ENCODE results near the gene BTNL2.
"Not testable (repeated sequence)": the region's sequence is repeated elsewhere in the genome, so short reads cannot be mapped to it uniquely, and the experiment has no call there.

Gene BTNL2

DNA sequence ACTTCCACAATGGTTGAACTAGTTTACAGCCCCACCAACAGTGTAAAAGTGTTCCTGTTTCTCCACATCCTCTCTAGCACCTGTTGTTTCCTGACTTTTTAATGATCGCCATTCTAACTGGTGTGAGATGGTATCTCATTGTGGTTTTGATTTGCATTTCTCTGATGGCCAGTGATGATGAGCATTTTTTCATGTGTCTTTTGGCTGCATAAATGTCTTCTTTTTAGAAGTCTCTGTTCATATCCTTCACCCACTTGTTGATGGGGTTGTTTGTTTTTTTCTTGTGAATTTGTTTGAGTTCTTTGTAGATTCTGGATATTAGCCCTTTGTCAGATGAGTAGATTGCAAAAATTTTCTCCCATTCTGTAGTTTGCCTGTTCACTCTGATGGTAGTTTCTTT, 47.8 kb downstream of the BTNL2 start:
- DNase-seq: not testable (repeated sequence)

- not testable (repeated sequence) for DNase-seq
Observed at GRCh38 chr6:32358548-32358947, 48.4 kb downstream of the BTNL2 start.

- no peak for DNase-seq
Observed at GRCh38 chr6:32355018-32355417, 52.0 kb downstream of the BTNL2 start.

DNA sequence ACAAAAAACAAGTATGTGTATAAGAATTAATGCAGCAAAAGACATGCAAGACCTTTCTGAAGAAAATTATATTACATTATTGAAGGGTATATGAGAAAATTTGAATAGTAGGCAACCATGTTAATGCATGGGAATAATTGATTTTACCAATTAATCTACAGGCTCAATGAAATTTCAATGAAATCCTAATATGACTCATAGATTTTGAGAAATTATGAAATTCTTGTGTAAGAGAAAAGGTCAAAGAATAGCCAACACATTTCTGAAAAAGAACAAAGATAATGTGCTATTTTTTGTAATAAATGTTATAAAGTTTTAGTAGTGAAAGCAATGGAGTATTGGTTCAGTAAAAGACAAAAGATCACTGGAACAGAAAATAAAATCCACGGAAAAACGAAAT, 53.6 kb downstream of the BTNL2 start:
- DNase-seq: no peak

Measured in cortex of kidney (tissue), 1 donor.